Activated T-cell treated with anti-CD3 and anti-CD28 coated beads, Interleukin-2, amount 50 U/mL, for 72 hours (primary cell): ENCODE results near the gene FBXO38. TPM values are rescaled to one million over a fixed set of nuclear protein-coding genes. Genes with fewer than 3 reads are reported as not detected.
A peak's percentile ranks its signal among the peaks of the same experiment; 100 is the strongest.

Source experiments
- ATAC-seq, 2 donors: fragments of 150-1000 bp; cut with Tn5 transposase; replicated peaks in 1 of 2; 2 replicates each; pipeline ENCODE4 v1.10.0; 2021; ENCODE audit warnings: moderate library complexity in 2 of 2, mild to moderate bottlenecking in 1 of 2
- DNase-seq, 2 donors: peaks; one replicate each; pipeline ENCODE4 v3.0.0; 2021 to 2022; ENCODE audit warnings: mixed read lengths in 1 of 2
- H3K27ac Mint-ChIP-seq: one replicate; pipeline ENCODE4 v1.8.0; 2022; ENCODE audit warnings: mild to moderate bottlenecking, moderate library complexity, mixed read lengths
- H3K27me3 Mint-ChIP-seq: one replicate; pipeline ENCODE4 v1.8.0; 2022; ENCODE audit warnings: low read depth, mixed read lengths
- H3K36me3 Mint-ChIP-seq, 2 donors: one replicate each; pipeline ENCODE4 v1.8.0; 2022; ENCODE audit warnings: mixed read lengths in 2 of 2, mild to moderate bottlenecking in 1 of 2; ENCODE audit not compliant: insufficient read depth in 2 of 2
- H3K4me1 Mint-ChIP-seq: one replicate; pipeline ENCODE4 v1.8.0; 2022; ENCODE audit warnings: low read depth, mixed read lengths
- H3K4me3 Mint-ChIP-seq, 2 donors: one replicate each; pipeline ENCODE4 v1.8.0; 2022; ENCODE audit warnings: mild to moderate bottlenecking in 2 of 2, mixed read lengths in 2 of 2, moderate library complexity in 2 of 2
- H3K9me3 Mint-ChIP-seq, 2 donors: one replicate each; pipeline ENCODE4 v1.8.0; 2022; ENCODE audit warnings: mixed read lengths in 2 of 2
- total RNA-seq, 2 donors: library from RNA; stranded (reverse); gene quantifications; one replicate each; pipeline ENCODE4 v1.2.3, GENCODE V29; 2022

The FBXO38 gene
- total RNA-seq, 2 donors from 2014 or later, result 62.8 to 68.5 TPM

- Mint-ChIP-seq H3K4me3 (peak overlapping the region in 1 of 2 donors; percentile 45), H3K9me3 (no peaks in the 10 kb centered on the region), H3K27ac (peak overlapping the region; percentile 49), H3K4me1 (peaks cover 73% of the 10 kb centered on the region), H3K36me3 (peaks cover 8 to 9% of the 10 kb centered on the region in 2 donors), H3K27me3 (no peaks in the 10 kb centered on the region)
- DNase-seq (no peak), ATAC-seq (no peak)
Observed at GRCh38 chr5:148390914-148391313, 7.2 kb downstream of the FBXO38 start.

- Mint-ChIP-seq H3K36me3 (peaks cover 8 to 9% of the 10 kb centered on the region in 2 donors), H3K27me3 (no peaks in the 10 kb centered on the region), H3K4me3 (peak overlapping the region in 1 of 2 donors; percentile 45), H3K27ac (peak overlapping the region; percentile 49), H3K4me1 (peaks cover 68% of the 10 kb centered on the region), H3K9me3 (no peaks in the 10 kb centered on the region)
- no peak for ATAC-seq
- DNase-seq, result no peak
Observed at GRCh38 chr5:148391422-148391821, 7.7 kb downstream of the FBXO38 start.

GRCh38 chr5:148393390-148393741, 9.6 kb downstream of the FBXO38 start:
- Mint-ChIP-seq H3K27ac (peak overlapping the region; percentile 81), H3K4me3 (peak overlapping the region in 1 of 2 donors; percentile 60), H3K36me3 (peaks cover 11% of the 10 kb centered on the region in 2 donors), H3K4me1 (peaks cover 58% of the 10 kb centered on the region), H3K9me3 (no peaks in the 10 kb centered on the region), H3K27me3 (no peaks in the 10 kb centered on the region)
- DNase-seq, result no peak
- ATAC-seq, result no peak

DNA sequence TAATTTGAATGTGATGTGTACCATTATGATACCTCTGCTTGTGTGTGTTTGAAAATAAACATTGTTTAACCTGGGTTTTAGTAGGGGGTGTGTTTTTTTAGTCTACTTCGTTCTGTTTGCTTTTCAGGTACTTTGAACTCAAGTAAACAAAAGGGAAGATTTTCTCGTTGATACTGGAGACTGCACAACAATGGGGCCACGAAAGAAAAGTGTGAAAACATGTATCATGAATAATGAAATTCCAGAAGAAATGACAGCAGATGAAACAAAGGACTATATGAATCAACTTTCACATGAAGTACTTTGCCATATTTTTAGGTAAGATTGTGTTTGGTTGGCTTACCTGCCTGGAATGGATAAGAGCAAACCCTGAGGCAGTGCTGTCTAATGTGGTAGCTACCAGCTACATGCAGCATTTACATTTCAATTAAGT, 10.8 kb downstream of the FBXO38 start:
- Mint-ChIP-seq H3K4me1 (peaks cover 55% of the 10 kb centered on the region), H3K4me3 (no peak overlapping the region), H3K36me3 (peaks cover 5 to 11% of the 10 kb centered on the region in 2 donors), H3K9me3 (no peaks in the 10 kb centered on the region), H3K27ac (peak overlapping the region; percentile 58), H3K27me3 (no peaks in the 10 kb centered on the region)
- ATAC-seq (no peak), DNase-seq (no peak)

GRCh38 chr5:148395031-148395430, 11.3 kb downstream of the FBXO38 start:
- Mint-ChIP-seq H3K9me3 (no peaks in the 10 kb centered on the region), H3K4me3 (no peak overlapping the region), H3K27ac (no peak overlapping the region), H3K36me3 (peaks cover 5 to 11% of the 10 kb centered on the region in 2 donors), H3K4me1 (peaks cover 55% of the 10 kb centered on the region), H3K27me3 (no peaks in the 10 kb centered on the region)
- DNase-seq, result no peak
- ATAC-seq, result no peak

DNA sequence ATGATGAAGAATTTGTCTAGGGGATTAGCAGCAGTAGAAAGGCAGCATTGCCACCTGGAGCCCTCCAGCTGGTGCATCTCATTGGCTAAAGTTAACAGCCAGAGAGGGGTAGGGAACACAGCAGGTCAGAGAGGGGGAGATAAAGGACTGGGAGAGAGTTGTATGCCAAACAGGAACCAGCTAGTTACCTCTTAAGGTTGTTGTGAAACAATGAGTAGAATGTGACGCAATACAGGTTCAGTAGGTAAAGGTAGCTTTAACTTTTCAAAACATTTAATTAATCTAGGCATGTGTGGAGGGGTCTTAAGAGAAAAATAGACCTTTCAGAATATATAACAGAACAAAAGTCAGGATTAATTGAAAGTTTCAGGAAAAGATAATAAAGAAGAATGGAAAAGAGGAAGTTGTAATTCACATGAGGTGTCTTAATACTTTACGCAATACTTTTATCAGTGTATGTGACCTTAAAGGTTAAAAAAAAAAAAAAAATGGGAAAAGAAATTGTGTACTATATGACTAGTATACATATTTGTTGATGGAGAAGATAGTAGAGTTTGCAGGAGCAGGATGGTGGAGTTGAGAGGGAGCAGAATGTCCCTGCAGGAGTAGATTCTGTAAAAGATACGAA, 14.3 kb downstream of the FBXO38 start:
- Mint-ChIP-seq H3K27me3 (no peaks in the 10 kb centered on the region), H3K36me3 (peaks cover 7 to 14% of the 10 kb centered on the region in 2 donors), H3K4me1 (peaks cover 48% of the 10 kb centered on the region), H3K4me3 (peak overlapping the region in 1 of 2 donors; percentile 15), H3K27ac (peak overlapping the region; percentile 97), H3K9me3 (no peaks in the 10 kb centered on the region)
- DNase-seq (no peak), ATAC-seq (no peak)

GRCh38 chr5:148398698-148399121, 15.0 kb downstream of the FBXO38 start:
- DNase-seq (no peak), ATAC-seq (no peak)
- Mint-ChIP-seq H3K4me1 (peaks cover 43% of the 10 kb centered on the region), H3K9me3 (no peaks in the 10 kb centered on the region), H3K36me3 (peaks cover 10 to 16% of the 10 kb centered on the region in 2 donors), H3K4me3 (peak overlapping the region in 1 of 2 donors; percentile 15), H3K27me3 (no peaks in the 10 kb centered on the region), H3K27ac (peak overlapping the region; percentile 97)

- peaks cover 14 to 22% of the 10 kb centered on the region in 2 donors for H3K36me3 Mint-ChIP-seq
- H3K9me3 Mint-ChIP-seq, result no peaks in the 10 kb centered on the region
- DNase-seq (no peak), ATAC-seq (no peak)
- H3K27ac Mint-ChIP-seq, result peak overlapping the region; percentile 77
- peak overlapping the region; percentile 14 to 49 for H3K4me3 Mint-ChIP-seq
- H3K27me3 Mint-ChIP-seq, result no peaks in the 10 kb centered on the region
- H3K4me1 Mint-ChIP-seq, result peaks cover 31% of the 10 kb centered on the region
Observed at GRCh38 chr5:148401604-148402003, 17.8 kb downstream of the FBXO38 start.

GRCh38 chr5:148403344-148403743, 19.6 kb downstream of the FBXO38 start:
- peak in 1 of 2 donors; percentile 32 for ATAC-seq
- Mint-ChIP-seq H3K9me3 (no peaks in the 10 kb centered on the region), H3K36me3 (peaks cover 13 to 30% of the 10 kb centered on the region in 2 donors), H3K4me3 (peak overlapping the region in 1 of 2 donors; percentile 21), H3K27ac (peak overlapping the region; percentile 78), H3K27me3 (no peaks in the 10 kb centered on the region), H3K4me1 (peaks cover 22% of the 10 kb centered on the region)
- DNase-seq, result no peak

GRCh38 chr5:148406406-148406805, 22.6 kb downstream of the FBXO38 start:
- no peak for DNase-seq
- H3K9me3 Mint-ChIP-seq, result no peaks in the 10 kb centered on the region
- H3K36me3 Mint-ChIP-seq, result peaks cover 19 to 41% of the 10 kb centered on the region in 2 donors
- H3K27ac Mint-ChIP-seq, result no peak overlapping the region
- peaks cover 8% of the 10 kb centered on the region for H3K4me1 Mint-ChIP-seq
- no peaks in the 10 kb centered on the region for H3K27me3 Mint-ChIP-seq
- H3K4me3 Mint-ChIP-seq, result no peak overlapping the region
- ATAC-seq, result no peak

- peaks cover 5% of the 10 kb centered on the region for H3K4me1 Mint-ChIP-seq
- ATAC-seq (peak in 1 of 2 donors; percentile 68), DNase-seq (no peak)
- peak overlapping the region in 1 of 2 donors; percentile 13 for H3K4me3 Mint-ChIP-seq
- no peaks in the 10 kb centered on the region for H3K9me3 Mint-ChIP-seq
- peaks cover 25 to 47% of the 10 kb centered on the region in 2 donors for H3K36me3 Mint-ChIP-seq
- H3K27me3 Mint-ChIP-seq, result no peaks in the 10 kb centered on the region
- peak overlapping the region; percentile 51 for H3K27ac Mint-ChIP-seq
Observed at GRCh38 chr5:148408092-148408491, 24.3 kb downstream of the FBXO38 start.

GRCh38 chr5:148412124-148412523, 28.4 kb downstream of the FBXO38 start:
- Mint-ChIP-seq H3K9me3 (no peaks in the 10 kb centered on the region), H3K36me3 (peaks cover 20 to 40% of the 10 kb centered on the region in 2 donors), H3K4me3 (peak overlapping the region in 1 of 2 donors; percentile 47), H3K4me1 (peaks cover 5% of the 10 kb centered on the region), H3K27me3 (no peaks in the 10 kb centered on the region), H3K27ac (peak overlapping the region; percentile 67)
- DNase-seq, result no peak
- peak in 1 of 2 donors; percentile 83 for ATAC-seq

DNA sequence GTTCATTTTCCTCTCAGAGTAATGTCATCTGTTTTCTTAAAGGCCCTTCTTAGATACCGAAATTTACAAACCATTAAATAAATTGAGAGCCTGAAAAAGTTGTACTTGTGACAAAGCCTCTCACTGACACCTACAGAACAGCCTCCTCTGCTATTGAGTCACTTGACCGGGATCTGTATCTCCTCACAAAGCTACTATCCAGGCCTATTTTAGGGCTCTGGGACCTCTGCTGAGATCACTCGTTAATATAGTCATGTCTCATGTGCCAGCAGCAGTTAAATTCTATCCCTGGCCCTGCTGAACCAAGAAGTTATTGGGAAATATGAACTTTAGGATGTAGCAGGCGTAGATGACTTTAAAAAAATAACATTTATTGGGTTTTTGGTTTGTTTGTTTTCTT, 31.1 kb downstream of the FBXO38 start:
- Mint-ChIP-seq H3K36me3 (peaks cover 24 to 44% of the 10 kb centered on the region in 2 donors), H3K9me3 (no peaks in the 10 kb centered on the region), H3K4me1 (peaks cover 5% of the 10 kb centered on the region), H3K27ac (no peak overlapping the region), H3K4me3 (no peak overlapping the region), H3K27me3 (no peaks in the 10 kb centered on the region)
- no peak for ATAC-seq
- DNase-seq, result no peak

DNA sequence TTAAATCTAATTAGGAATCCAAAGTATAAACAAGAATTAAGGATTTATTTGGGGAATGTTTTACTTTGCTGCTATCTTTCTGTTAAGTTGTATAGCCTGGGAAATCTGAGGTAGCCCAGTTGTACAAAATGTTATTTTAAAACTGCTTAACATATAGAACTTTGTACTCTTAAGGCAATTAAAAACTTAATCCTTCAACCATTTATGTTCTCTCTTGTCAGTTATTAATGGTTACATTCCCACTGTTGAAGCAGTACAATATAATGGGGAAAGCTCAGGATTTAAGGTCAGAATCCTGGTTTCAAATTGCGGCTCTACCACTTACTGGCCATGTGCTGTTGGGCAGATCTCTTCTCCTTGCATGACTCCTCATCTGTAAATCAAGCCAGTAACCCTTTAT, 32.7 kb downstream of the FBXO38 start:
- ATAC-seq, result no peak
- Mint-ChIP-seq H3K4me3 (no peak overlapping the region), H3K27ac (peak overlapping the region; percentile 75), H3K27me3 (no peaks in the 10 kb centered on the region), H3K9me3 (no peaks in the 10 kb centered on the region), H3K36me3 (peaks cover 17 to 33% of the 10 kb centered on the region in 2 donors), H3K4me1 (peaks cover 5% of the 10 kb centered on the region)
- DNase-seq, result no peak
